ENCODE results near the gene MUC5AC.

MUC5AC gene

GRCh38 chr11:1177020-1177770, 19.4 kb downstream of the MUC5AC start:
- no peak for DNase-seq (ENCODE audit: low read depth)

GRCh38 chr11:1177771-1178090, 20.0 kb downstream of the MUC5AC start:
- no peak for TF ChIP-seq CTCF (IDR thresholded peaks at IDR 0.05; ENCODE audit: low read depth, low read length, missing control alignments)

More at GRCh38 chr11:1177020-1177770, 19.4 kb downstream of the MUC5AC start:
- TF ChIP-seq CTCF (IDR thresholded peaks at IDR 0.05; ENCODE audit: low read depth, low read length, missing control alignments): no peak
- no peak overlapping the region for H3K4me3 ChIP-seq (ENCODE audit: low read depth, low read length)

GRCh38 chr11:1178201-1178885, 20.6 kb downstream of the MUC5AC start:
- no peak for TF ChIP-seq CTCF (IDR thresholded peaks at IDR 0.05; ENCODE audit: low read depth, low read length, missing control alignments)

More at GRCh38 chr11:1177771-1178090, 20.0 kb downstream of the MUC5AC start:
- DNase-seq (ENCODE audit: low read depth): no peak
- H3K4me3 ChIP-seq (ENCODE audit: low read depth, low read length): no peak overlapping the region

GRCh38 chr11:1178906-1179305, 21.2 kb downstream of the MUC5AC start:
- TF ChIP-seq CTCF (IDR thresholded peaks at IDR 0.05; ENCODE audit: low read depth, low read length, missing control alignments): no peak
- DNase-seq (ENCODE audit: low read depth): no peak
- H3K4me3 ChIP-seq (ENCODE audit: low read depth, low read length): no peak overlapping the region

More at GRCh38 chr11:1178201-1178885, 20.6 kb downstream of the MUC5AC start:
- H3K4me3 ChIP-seq (ENCODE audit: low read depth, low read length): no peak overlapping the region
- no peak for DNase-seq (ENCODE audit: low read depth)

- no peak overlapping the region for H3K4me3 ChIP-seq (ENCODE audit: low read depth, low read length)
- no peak for DNase-seq (ENCODE audit: low read depth)
- TF ChIP-seq CTCF (IDR thresholded peaks at IDR 0.05; ENCODE audit: low read depth, low read length, missing control alignments): no peak
Observed at GRCh38 chr11:1179641-1180040, 21.9 kb downstream of the MUC5AC start.

- no peak for TF ChIP-seq CTCF (IDR thresholded peaks at IDR 0.05; ENCODE audit: low read depth, low read length, missing control alignments)
- no peak overlapping the region for H3K4me3 ChIP-seq (ENCODE audit: low read depth, low read length)
- no peak for DNase-seq (ENCODE audit: low read depth)
Observed at GRCh38 chr11:1180171-1180570, 22.4 kb downstream of the MUC5AC start.
